KOPT-K1 (cell line): ENCODE data around the gene CACNA1I.
A peak's percentile ranks its signal among the peaks of the same experiment; 100 is the strongest.

Source experiments
- H3K27ac ChIP-seq: fragments of 200-600 bp; sonication (generic); 2 replicates; pipeline ENCODE4 v1.5.1; 2016; ENCODE audit warnings: antibody characterized with exemption, mild to moderate bottlenecking, low read depth, low read length; ENCODE audit not compliant: poor library complexity, severe bottlenecking
- H3K36me3 ChIP-seq: fragments of 200-600 bp; sonication (generic); 2 replicates; pipeline ENCODE4 v1.5.1; 2017; ENCODE audit warnings: antibody characterized with exemption, mild to moderate bottlenecking, low read length, moderate library complexity; ENCODE audit not compliant: insufficient read depth
- H3K9me3 ChIP-seq: fragments of 200-600 bp; sonication (generic); 2 replicates; pipeline ENCODE4 v1.5.1; 2017; ENCODE audit warnings: antibody characterized with exemption, low read length, mild to moderate bottlenecking; ENCODE audit not compliant: insufficient read depth, poor library complexity, severe bottlenecking

The CACNA1I gene

GRCh38 chr22:39554151-39554550, 16.4 kb upstream of the CACNA1I start:
- H3K36me3 ChIP-seq = no peaks in the 10 kb centered on the region
- H3K27ac ChIP-seq = no peak overlapping the region
- H3K9me3 ChIP-seq = no peaks in the 10 kb centered on the region

- Histone ChIP-seq H3K9me3 (no peaks in the 10 kb centered on the region), H3K27ac (no peak overlapping the region), H3K36me3 (no peaks in the 10 kb centered on the region)
Observed at GRCh38 chr22:39556970-39557841, 13.3 kb upstream of the CACNA1I start.

GRCh38 chr22:39558254-39558727, 12.3 kb upstream of the CACNA1I start:
- no peak overlapping the region for H3K27ac ChIP-seq

GRCh38 chr22:39558950-39559349, 11.6 kb upstream of the CACNA1I start:
- no peak overlapping the region for H3K27ac ChIP-seq
- no peaks in the 10 kb centered on the region for H3K9me3 ChIP-seq
- H3K36me3 ChIP-seq = no peaks in the 10 kb centered on the region

More at GRCh38 chr22:39558254-39558727, 12.3 kb upstream of the CACNA1I start:
- Histone ChIP-seq H3K36me3 (no peaks in the 10 kb centered on the region), H3K9me3 (no peaks in the 10 kb centered on the region)

GRCh38 chr22:39559456-39560105, 11.0 kb upstream of the CACNA1I start:
- H3K36me3 ChIP-seq = no peaks in the 10 kb centered on the region

GRCh38 chr22:39560127-39560526, 10.4 kb upstream of the CACNA1I start:
- H3K36me3 ChIP-seq = no peaks in the 10 kb centered on the region
- H3K9me3 ChIP-seq = no peaks in the 10 kb centered on the region

More at GRCh38 chr22:39559456-39560105, 11.0 kb upstream of the CACNA1I start:
- no peaks in the 10 kb centered on the region for H3K9me3 ChIP-seq
- no peak overlapping the region for H3K27ac ChIP-seq

GRCh38 chr22:39562839-39563489, 7.6 kb upstream of the CACNA1I start:
- no peaks in the 10 kb centered on the region for H3K9me3 ChIP-seq
- H3K36me3 ChIP-seq = no peaks in the 10 kb centered on the region
- no peak overlapping the region for H3K27ac ChIP-seq

More at GRCh38 chr22:39560127-39560526, 10.4 kb upstream of the CACNA1I start:
- no peak overlapping the region for H3K27ac ChIP-seq

- no peaks in the 10 kb centered on the region for H3K36me3 ChIP-seq
- H3K9me3 ChIP-seq = no peaks in the 10 kb centered on the region
- no peak overlapping the region for H3K27ac ChIP-seq
Observed at GRCh38 chr22:39563571-39564428, 6.8 kb upstream of the CACNA1I start.

GRCh38 chr22:39565414-39565944, 5.1 kb upstream of the CACNA1I start:
- Histone ChIP-seq H3K9me3 (no peaks in the 10 kb centered on the region), H3K36me3 (no peaks in the 10 kb centered on the region), H3K27ac (no peak overlapping the region)

GRCh38 chr22:39567135-39567946, 3.2 kb upstream of the CACNA1I start:
- Histone ChIP-seq H3K36me3 (no peaks in the 10 kb centered on the region), H3K27ac (peak overlapping the region; percentile 38), H3K9me3 (no peaks in the 10 kb centered on the region)

- Histone ChIP-seq H3K27ac (peak overlapping the region; percentile 38), H3K9me3 (no peaks in the 10 kb centered on the region), H3K36me3 (no peaks in the 10 kb centered on the region)
Observed at GRCh38 chr22:39568278-39568981, 2.1 kb upstream of the CACNA1I start.

GRCh38 chr22:39569066-39569465, 1.5 kb upstream of the CACNA1I start:
- no peaks in the 10 kb centered on the region for H3K9me3 ChIP-seq
- H3K36me3 ChIP-seq = no peaks in the 10 kb centered on the region
- no peak overlapping the region for H3K27ac ChIP-seq

GRCh38 chr22:39570226-39570625, 327 bp upstream of the CACNA1I start:
- H3K27ac ChIP-seq = no peak overlapping the region

More at GRCh38 chr22:39570226-39570625, 327 bp upstream of the CACNA1I start:
- H3K9me3 ChIP-seq = no peaks in the 10 kb centered on the region
- H3K36me3 ChIP-seq = no peaks in the 10 kb centered on the region
